Activated naive CD4-positive, alpha-beta T cell treated with anti-CD3 and anti-CD28 coated beads, Interleukin-2, amount 50 U/mL, for 24 hours (primary cell): ENCODE data around the gene TMEM132A.
A peak's percentile ranks its signal among the peaks of the same experiment; 100 is the strongest.

Experiments
- H3K27ac Mint-ChIP-seq: one replicate; pipeline ENCODE4 v1.8.0; 2021; ENCODE audit warnings: mild to moderate bottlenecking, mixed read lengths
- H3K27me3 Mint-ChIP-seq: one replicate; pipeline ENCODE4 v1.8.0; 2021; ENCODE audit warnings: mixed read lengths
- H3K36me3 Mint-ChIP-seq: one replicate; pipeline ENCODE4 v1.8.0; 2021; ENCODE audit warnings: mixed read lengths
- H3K4me1 Mint-ChIP-seq: one replicate; pipeline ENCODE4 v1.8.0; 2021; ENCODE audit warnings: mixed read lengths
- H3K4me3 Mint-ChIP-seq: one replicate; pipeline ENCODE4 v1.8.0; 2021; ENCODE audit warnings: mild to moderate bottlenecking, mixed read lengths
- H3K9me3 Mint-ChIP-seq: one replicate; pipeline ENCODE4 v1.8.0; 2021; ENCODE audit warnings: mixed read lengths

The TMEM132A gene

GRCh38 chr11:60913793-60914632 lies 10.2 kb upstream of the TMEM132A start, which contains the start of gene TMEM109:
TSS of gene TMEM109 (plus strand) at chr11:60914158. CDS start at chr11:60919694, 5,536 bp downstream.
- H3K4me1 Mint-ChIP-seq = peaks cover 65% of the 10 kb centered on the region
- H3K27me3 Mint-ChIP-seq = no peaks in the 10 kb centered on the region
- H3K9me3 Mint-ChIP-seq = no peaks in the 10 kb centered on the region

GRCh38 chr11:60914633-60915247 lies 9.5 kb upstream of the TMEM132A start:
- Mint-ChIP-seq H3K9me3 (no peaks in the 10 kb centered on the region), H3K27me3 (no peaks in the 10 kb centered on the region), H3K36me3 (peaks cover 7% of the 10 kb centered on the region), H3K4me3 (peak overlapping the region; percentile 93), H3K4me1 (peaks cover 72% of the 10 kb centered on the region), H3K27ac (peak overlapping the region; percentile 25)

More at GRCh38 chr11:60913793-60914632, 10.2 kb upstream of the TMEM132A start, which contains the start of gene TMEM109:
- H3K4me3 Mint-ChIP-seq = peak within 1 kb of the TSS; percentile 93
- H3K36me3 Mint-ChIP-seq = peaks cover 5% of the 10 kb centered on the region
- H3K27ac Mint-ChIP-seq = peak within 1 kb of the TSS; percentile 97

GRCh38 chr11:60915248-60915914 lies 8.9 kb upstream of the TMEM132A start:
- Mint-ChIP-seq H3K36me3 (peaks cover 11% of the 10 kb centered on the region), H3K27ac (peak overlapping the region; percentile 25), H3K27me3 (no peaks in the 10 kb centered on the region), H3K4me3 (peak overlapping the region; percentile 93), H3K4me1 (peaks cover 75% of the 10 kb centered on the region), H3K9me3 (no peaks in the 10 kb centered on the region)

DNA sequence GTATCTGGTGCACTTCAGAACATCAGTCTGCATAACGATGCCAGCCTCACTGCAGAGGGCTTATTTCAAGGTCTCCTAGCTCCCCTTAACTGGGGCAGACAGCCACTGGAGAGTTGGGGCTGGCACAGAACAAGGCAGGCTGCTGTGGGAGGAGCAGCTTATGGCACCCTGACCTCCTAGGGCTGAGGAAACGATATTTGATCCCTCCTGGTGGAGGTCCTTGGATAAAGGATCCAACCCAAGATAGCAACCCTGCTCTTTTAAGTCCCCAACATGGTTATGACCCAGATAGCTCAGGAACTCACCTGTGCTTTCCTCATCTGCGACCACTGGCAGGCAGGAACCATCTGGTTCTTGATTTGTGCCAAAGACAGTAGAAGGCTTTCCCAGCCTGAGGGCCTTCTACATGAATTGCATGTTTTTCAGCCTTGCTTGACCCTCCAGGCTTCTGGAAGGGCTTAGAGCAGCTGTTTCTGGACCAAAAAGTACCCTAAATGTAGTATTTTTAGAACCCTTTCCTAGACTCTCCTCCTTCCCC lies 7.5 kb upstream of the TMEM132A start:
- no peak overlapping the region for H3K27ac Mint-ChIP-seq
- peak overlapping the region; percentile 40 for H3K4me3 Mint-ChIP-seq
- H3K36me3 Mint-ChIP-seq = peaks cover 21% of the 10 kb centered on the region

GRCh38 chr11:60917267-60917666 lies 7.0 kb upstream of the TMEM132A start:
- Mint-ChIP-seq H3K36me3 (peaks cover 24% of the 10 kb centered on the region), H3K27ac (no peak overlapping the region), H3K4me1 (peaks cover 58% of the 10 kb centered on the region), H3K9me3 (no peaks in the 10 kb centered on the region), H3K27me3 (peaks cover 1% of the 10 kb centered on the region), H3K4me3 (peak overlapping the region; percentile 40)

More for the DNA sequence above, 7.5 kb upstream of the TMEM132A start:
- Mint-ChIP-seq H3K9me3 (no peaks in the 10 kb centered on the region), H3K4me1 (peaks cover 61% of the 10 kb centered on the region), H3K27me3 (peaks cover 1% of the 10 kb centered on the region)

DNA sequence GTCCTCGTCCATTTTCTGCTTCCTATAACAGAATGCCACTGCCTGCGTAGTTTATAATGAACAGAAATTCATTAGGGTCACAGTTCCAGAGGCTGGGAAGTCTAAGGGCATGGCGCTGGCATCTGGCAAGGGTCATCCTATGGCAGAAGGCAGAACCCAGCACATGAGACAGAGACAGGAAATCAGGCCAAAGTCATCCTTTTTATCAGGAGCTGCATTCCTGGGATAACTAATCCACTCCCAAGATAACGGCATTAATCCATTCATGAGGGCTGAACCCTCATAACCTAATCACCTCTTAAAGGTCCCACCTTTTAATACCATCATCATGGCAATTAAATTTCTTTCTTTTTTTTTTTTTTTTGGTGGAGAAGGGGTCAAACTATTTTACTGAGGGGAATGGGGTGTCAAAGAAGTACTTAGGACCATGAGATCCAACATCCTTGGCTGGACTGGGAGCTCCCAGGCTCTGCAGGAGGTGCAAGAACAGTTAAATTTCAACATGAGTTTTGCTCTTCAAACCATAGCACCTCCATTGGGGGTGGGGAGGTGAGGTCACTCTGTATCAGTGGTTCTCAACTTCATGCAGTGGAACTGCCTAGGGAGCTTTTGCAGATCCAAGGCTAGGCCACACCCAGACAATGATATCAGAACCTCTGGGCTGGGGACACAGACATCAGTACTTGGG lies 5.9 kb upstream of the TMEM132A start:
- H3K27ac Mint-ChIP-seq = no peak overlapping the region
- H3K4me3 Mint-ChIP-seq = no peak overlapping the region
- H3K27me3 Mint-ChIP-seq = peaks cover 2% of the 10 kb centered on the region
- H3K36me3 Mint-ChIP-seq = peaks cover 30% of the 10 kb centered on the region
- no peaks in the 10 kb centered on the region for H3K9me3 Mint-ChIP-seq
- peaks cover 53% of the 10 kb centered on the region for H3K4me1 Mint-ChIP-seq

DNA sequence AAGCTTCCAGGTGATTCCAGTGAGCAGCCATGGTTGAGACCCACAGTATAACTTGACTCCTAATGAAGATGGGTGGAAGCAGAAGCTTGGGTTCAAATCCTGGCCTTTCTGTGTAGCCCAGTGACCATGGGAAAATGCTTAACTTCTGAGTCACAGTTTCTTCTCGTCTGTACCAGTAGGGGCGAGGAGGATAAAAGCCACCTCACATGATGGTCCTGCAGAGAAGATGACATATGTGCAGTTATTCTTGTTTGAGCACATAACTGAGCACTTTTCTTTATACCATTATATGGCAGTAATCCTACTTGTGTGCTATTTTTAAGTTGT lies 5.4 kb upstream of the TMEM132A start:
- Mint-ChIP-seq H3K27me3 (peaks cover 2% of the 10 kb centered on the region), H3K4me1 (peaks cover 49% of the 10 kb centered on the region), H3K9me3 (no peaks in the 10 kb centered on the region), H3K27ac (no peak overlapping the region), H3K36me3 (peaks cover 31% of the 10 kb centered on the region), H3K4me3 (no peak overlapping the region)

GRCh38 chr11:60919320-60919719 lies 4.9 kb upstream of the TMEM132A start:
- Mint-ChIP-seq H3K36me3 (peaks cover 31% of the 10 kb centered on the region), H3K27me3 (peaks cover 2% of the 10 kb centered on the region), H3K4me1 (peaks cover 48% of the 10 kb centered on the region), H3K4me3 (no peak overlapping the region), H3K27ac (no peak overlapping the region), H3K9me3 (no peaks in the 10 kb centered on the region)

- Mint-ChIP-seq H3K27me3 (peaks cover 2% of the 10 kb centered on the region), H3K36me3 (peaks cover 31% of the 10 kb centered on the region), H3K9me3 (no peaks in the 10 kb centered on the region), H3K4me3 (no peak overlapping the region), H3K4me1 (peaks cover 46% of the 10 kb centered on the region), H3K27ac (no peak overlapping the region)
Measured at GRCh38 chr11:60919956-60920355, 4.3 kb upstream of the TMEM132A start.

GRCh38 chr11:60921259-60921658 lies 3.0 kb upstream of the TMEM132A start:
- H3K4me1 Mint-ChIP-seq = peaks cover 38% of the 10 kb centered on the region
- H3K27ac Mint-ChIP-seq = no peak overlapping the region
- H3K9me3 Mint-ChIP-seq = no peaks in the 10 kb centered on the region
- peaks cover 28% of the 10 kb centered on the region for H3K36me3 Mint-ChIP-seq
- peaks cover 4% of the 10 kb centered on the region for H3K27me3 Mint-ChIP-seq
- no peak overlapping the region for H3K4me3 Mint-ChIP-seq

- H3K9me3 Mint-ChIP-seq = no peaks in the 10 kb centered on the region
- H3K36me3 Mint-ChIP-seq = peaks cover 28% of the 10 kb centered on the region
- peaks cover 4% of the 10 kb centered on the region for H3K27me3 Mint-ChIP-seq
- H3K27ac Mint-ChIP-seq = no peak overlapping the region
- H3K4me1 Mint-ChIP-seq = peaks cover 33% of the 10 kb centered on the region
- H3K4me3 Mint-ChIP-seq = no peak overlapping the region
Measured at GRCh38 chr11:60921777-60922335, 2.4 kb upstream of the TMEM132A start.

GRCh38 chr11:60922906-60923305 lies 1.4 kb upstream of the TMEM132A start:
- no peak overlapping the region for H3K4me3 Mint-ChIP-seq
- no peak overlapping the region for H3K27ac Mint-ChIP-seq
- peaks cover 26% of the 10 kb centered on the region for H3K36me3 Mint-ChIP-seq
- H3K27me3 Mint-ChIP-seq = peaks cover 4% of the 10 kb centered on the region
- H3K9me3 Mint-ChIP-seq = no peaks in the 10 kb centered on the region
- peaks cover 28% of the 10 kb centered on the region for H3K4me1 Mint-ChIP-seq

- peak overlapping the region; percentile 52 for H3K4me3 Mint-ChIP-seq
- no peak overlapping the region for H3K27ac Mint-ChIP-seq
- H3K4me1 Mint-ChIP-seq = peaks cover 28% of the 10 kb centered on the region
- H3K27me3 Mint-ChIP-seq = peaks cover 4% of the 10 kb centered on the region
- H3K36me3 Mint-ChIP-seq = peaks cover 26% of the 10 kb centered on the region
- no peaks in the 10 kb centered on the region for H3K9me3 Mint-ChIP-seq
Measured at GRCh38 chr11:60923326-60923725, 934 bp upstream of the TMEM132A start.

- Mint-ChIP-seq H3K27me3 (peaks cover 4% of the 10 kb centered on the region), H3K4me3 (peak overlapping the region; percentile 52), H3K27ac (no peak overlapping the region), H3K36me3 (peaks cover 26% of the 10 kb centered on the region), H3K4me1 (peaks cover 26% of the 10 kb centered on the region), H3K9me3 (no peaks in the 10 kb centered on the region)
Measured at GRCh38 chr11:60923800-60924109, 505 bp upstream of the TMEM132A start.
